Activated CD4-positive, alpha-beta T cell treated with anti-CD3 and anti-CD28 coated beads for 36 hours (primary cell): ENCODE measurements around the gene ABI3BP. TPM values are rescaled to one million over a fixed set of nuclear protein-coding genes. Genes with fewer than 3 reads are reported as not detected.
"Not testable (repeated sequence)": the region's sequence is repeated elsewhere in the genome, so short reads cannot be mapped to it uniquely, and the experiment has no call there.

ENCODE experiments used
- ATAC-seq: fragments of 200-7000 bp; cut with Tn5 transposase; one replicate; pipeline ENCODE4 v1.10.0; 2021; ENCODE audit warnings: mild to moderate bottlenecking, moderate library complexity
- CTCF ChIA-PET: fragments of 350-600 bp; sonication (Branson Sonifier 250); formaldehyde crosslinking; loops from one replicate; lab custom pipeline; 2021; ENCODE audit warnings: antibody characterized with exemption; lab: Charles Lee
- POLR2A ChIA-PET: fragments of 350-600 bp; sonication (Branson Sonifier 250); formaldehyde crosslinking; loops from one replicate; lab custom pipeline; 2021; ENCODE audit warnings: antibody characterized with exemption, inconsistent platforms; lab: Charles Lee
- DNase-seq: peaks from one replicate; pipeline ENCODE4 v3.0.0-alpha.2; 2020
- H3K27ac Mint-ChIP-seq: one replicate; pipeline ENCODE4 v1.8.0; 2021; ENCODE audit warnings: mixed read lengths
- H3K27me3 Mint-ChIP-seq: one replicate; pipeline ENCODE4 v1.8.0; 2021; ENCODE audit warnings: mixed read lengths
- H3K36me3 Mint-ChIP-seq: one replicate; pipeline ENCODE4 v1.8.0; 2021; ENCODE audit warnings: low read depth, mixed read lengths
- H3K4me1 Mint-ChIP-seq: one replicate; pipeline ENCODE4 v1.8.0; 2021; ENCODE audit warnings: mixed read lengths
- H3K4me3 Mint-ChIP-seq: one replicate; pipeline ENCODE4 v1.8.0; 2021; ENCODE audit warnings: mild to moderate bottlenecking, moderate library complexity, mixed read lengths
- H3K9me3 Mint-ChIP-seq: one replicate; pipeline ENCODE4 v1.8.0; 2021; ENCODE audit warnings: low read depth, mixed read lengths
- intact Hi-C, 2 experiments: fragments of 100-400 bp; cut with DNase I in 1 of 2; cut with micrococcal nuclease in 1 of 2; formaldehyde crosslinking; loops; one replicate each; pipeline versions ENCODE4 v1.14.2 to v1.15.1; 2022 to 2024; cut with DNase I, micrococcal nuclease
- total RNA-seq, 2 experiments: library from RNA; stranded (reverse); gene quantifications; one replicate each; pipeline ENCODE4 v1.2.3, GENCODE V29; 2021

Gene ABI3BP
- total RNA-seq, 2 experiments from 2014 or later: not detected

GRCh38 chr3:100963041-100963440 is 30.2 kb downstream of the ABI3BP start:
- POLR2A ChIA-PET: interaction anchor here (0.5 kb wide), 1 partner anchor 73 kb away, joined by 3 read pairs; no protein-coding TSS in a partner anchor
- H3K27ac Mint-ChIP-seq: no peak overlapping the region
- intact Hi-C loops: no loop called here

GRCh38 chr3:100957261-100957986 is 35.8 kb downstream of the ABI3BP start:
- Mint-ChIP-seq H3K9me3 (peaks cover 11% of the 10 kb centered on the region), H3K36me3 (no peaks in the 10 kb centered on the region), H3K27me3 (peaks cover 4% of the 10 kb centered on the region), H3K27ac (no peak overlapping the region), H3K4me1 (no peaks in the 10 kb centered on the region), H3K4me3 (no peak overlapping the region)
- CTCF ChIA-PET: interaction anchor here (0.6 to 1.4 kb wide), 2 partner anchors 10 to 134 kb away, joined by 3 read pairs; no protein-coding TSS in a partner anchor
- DNase-seq (no peak), ATAC-seq (no peak)
- intact Hi-C loops: no loop called here
- POLR2A ChIA-PET: no interaction called here

More at GRCh38 chr3:100963041-100963440, 30.2 kb downstream of the ABI3BP start:
- ATAC-seq (no peak), DNase-seq (no peak)
- no peaks in the 10 kb centered on the region for H3K36me3 Mint-ChIP-seq
- no peak overlapping the region for H3K4me3 Mint-ChIP-seq
- H3K4me1 Mint-ChIP-seq: no peaks in the 10 kb centered on the region
- H3K9me3 Mint-ChIP-seq: peaks cover 11% of the 10 kb centered on the region
- H3K27me3 Mint-ChIP-seq: peaks cover 5% of the 10 kb centered on the region
- CTCF ChIA-PET: no interaction called here

DNA sequence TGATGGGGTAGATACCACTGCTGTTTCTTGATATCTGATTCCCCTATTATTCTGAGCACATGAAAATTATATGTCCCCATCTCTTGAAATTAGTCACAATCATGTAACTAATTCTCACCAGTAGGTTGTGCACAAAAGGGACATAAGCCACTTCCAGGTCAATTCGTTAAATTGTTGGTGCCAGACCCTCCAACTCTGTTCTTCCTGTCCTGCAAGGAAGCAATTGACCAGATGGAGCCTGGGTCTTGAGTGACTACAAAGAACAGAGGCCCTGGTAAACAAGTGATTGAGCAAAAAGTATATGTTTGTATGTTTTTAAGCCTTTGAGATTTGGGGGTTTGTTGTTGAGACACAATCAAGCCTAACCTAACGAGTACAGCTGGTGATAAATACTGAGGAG is 36.9 kb downstream of the ABI3BP start:
- Mint-ChIP-seq H3K27me3 (peaks cover 8% of the 10 kb centered on the region), H3K4me3 (no peak overlapping the region), H3K27ac (no peak overlapping the region), H3K36me3 (no peaks in the 10 kb centered on the region), H3K4me1 (no peaks in the 10 kb centered on the region), H3K9me3 (peaks cover 11% of the 10 kb centered on the region)
- CTCF ChIA-PET: no interaction called here
- DNase-seq (no peak), ATAC-seq (no peak)
- POLR2A ChIA-PET: no interaction called here
- intact Hi-C loops: no loop called here

DNA sequence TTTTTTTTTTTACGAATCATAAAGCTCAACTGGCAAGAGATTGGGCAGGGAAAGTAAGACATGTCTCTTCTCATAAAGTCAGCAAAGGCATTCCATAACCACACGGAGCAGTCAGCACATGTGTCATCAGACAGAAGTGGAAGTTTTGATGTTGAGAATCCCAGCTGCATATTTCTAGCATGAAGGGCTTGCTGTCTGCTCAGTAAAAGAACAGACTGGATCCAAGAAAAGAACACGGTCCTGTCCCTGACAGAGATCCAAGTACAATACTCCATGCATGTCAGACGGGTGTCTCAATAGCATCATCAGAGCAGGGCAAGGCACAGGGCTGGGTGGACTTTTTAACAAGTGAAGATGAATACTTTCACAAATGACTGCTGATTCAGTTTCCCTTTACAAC is 38.2 kb downstream of the ABI3BP start:
- Mint-ChIP-seq H3K36me3 (no peaks in the 10 kb centered on the region), H3K27ac (no peak overlapping the region), H3K4me3 (no peak overlapping the region), H3K9me3 (peaks cover 6% of the 10 kb centered on the region), H3K4me1 (no peaks in the 10 kb centered on the region), H3K27me3 (peaks cover 11% of the 10 kb centered on the region)
- DNase-seq: no peak
- no peak for ATAC-seq
- intact Hi-C loops: no loop called here
- POLR2A ChIA-PET: no interaction called here
- CTCF ChIA-PET: interaction anchor here (0.6 kb wide), 1 partner anchor 554 kb away, joined by 3 read pairs; the partner anchor contains the start of gene LNP1

- CTCF ChIA-PET: no interaction called here
- DNase-seq: no peak
- no peak overlapping the region for H3K27ac Mint-ChIP-seq
- intact Hi-C loops: no loop called here
- H3K27me3 Mint-ChIP-seq: peaks cover 11% of the 10 kb centered on the region
- H3K4me1 Mint-ChIP-seq: no peaks in the 10 kb centered on the region
- no peak overlapping the region for H3K4me3 Mint-ChIP-seq
- H3K9me3 Mint-ChIP-seq: peaks cover 3% of the 10 kb centered on the region
- H3K36me3 Mint-ChIP-seq: no peaks in the 10 kb centered on the region
- no peak for ATAC-seq
- POLR2A ChIA-PET: no interaction called here
These were observed 38.9 kb downstream of the ABI3BP start for GRCh38 chr3:100954199-100954935.

DNA sequence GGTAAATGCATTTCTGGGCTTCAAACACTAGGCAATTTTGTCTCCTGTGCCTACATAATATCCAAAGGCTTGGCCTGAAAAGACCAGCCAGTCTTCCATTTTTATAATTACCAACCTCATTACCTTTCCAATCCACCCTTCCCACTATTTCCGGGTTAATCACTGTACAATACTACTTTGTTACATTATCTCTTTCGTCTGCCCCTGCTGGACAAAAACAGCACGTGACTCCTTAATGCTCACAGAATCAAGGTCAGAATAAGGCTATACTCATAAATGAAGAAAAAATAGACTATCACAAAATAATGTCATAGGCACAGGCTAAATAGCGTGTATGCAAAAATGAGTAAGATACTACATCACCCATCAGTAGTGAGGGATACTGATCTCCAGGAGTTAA is 40.1 kb downstream of the ABI3BP start:
- Mint-ChIP-seq H3K27ac (no peak overlapping the region), H3K4me1 (no peaks in the 10 kb centered on the region), H3K27me3 (peaks cover 11% of the 10 kb centered on the region), H3K4me3 (no peak overlapping the region), H3K36me3 (no peaks in the 10 kb centered on the region), H3K9me3 (no peaks in the 10 kb centered on the region)
- CTCF ChIA-PET: no interaction called here
- POLR2A ChIA-PET: no interaction called here
- intact Hi-C loops: no loop called here
- DNase-seq (no peak), ATAC-seq (no peak)

- Mint-ChIP-seq H3K27me3 (peaks cover 9% of the 10 kb centered on the region), H3K4me1 (no peaks in the 10 kb centered on the region), H3K36me3 (no peaks in the 10 kb centered on the region), H3K27ac (no peak overlapping the region), H3K4me3 (no peak overlapping the region), H3K9me3 (no peaks in the 10 kb centered on the region)
- POLR2A ChIA-PET: no interaction called here
- CTCF ChIA-PET: interaction anchor here (1.6 kb wide), 1 partner anchor 10 kb away, joined by 3 read pairs; no protein-coding TSS in a partner anchor
- intact Hi-C loops: no loop called here
- no peak for ATAC-seq
- DNase-seq: no peak
These were observed 46.1 kb downstream of the ABI3BP start for GRCh38 chr3:100947119-100947518.

DNA sequence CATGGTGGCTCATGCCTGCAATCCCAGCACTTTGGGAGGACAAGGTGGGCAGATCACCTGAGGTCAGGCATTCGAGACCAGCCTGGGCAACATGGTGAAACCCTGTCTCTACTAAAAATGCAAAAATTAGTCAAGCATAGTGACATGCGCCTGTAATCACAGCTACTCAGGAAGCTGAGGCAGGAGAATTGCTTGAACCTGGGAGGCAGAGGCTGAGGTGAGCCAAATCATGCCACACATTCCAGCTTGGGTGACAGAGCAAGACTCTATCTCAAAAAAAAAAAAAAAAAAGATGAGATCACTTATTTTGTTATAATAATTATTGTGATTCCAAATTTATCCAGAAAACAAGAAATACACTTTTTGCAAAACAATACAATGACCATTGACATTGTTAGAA is 47.1 kb downstream of the ABI3BP start:
- H3K27me3 Mint-ChIP-seq, DNase-seq, POLR2A ChIA-PET, CTCF ChIA-PET, intact Hi-C loops, H3K4me3 Mint-ChIP-seq, H3K36me3 Mint-ChIP-seq, H3K27ac Mint-ChIP-seq, H3K9me3 Mint-ChIP-seq, H3K4me1 Mint-ChIP-seq, ATAC-seq: not testable (repeated sequence)

DNA sequence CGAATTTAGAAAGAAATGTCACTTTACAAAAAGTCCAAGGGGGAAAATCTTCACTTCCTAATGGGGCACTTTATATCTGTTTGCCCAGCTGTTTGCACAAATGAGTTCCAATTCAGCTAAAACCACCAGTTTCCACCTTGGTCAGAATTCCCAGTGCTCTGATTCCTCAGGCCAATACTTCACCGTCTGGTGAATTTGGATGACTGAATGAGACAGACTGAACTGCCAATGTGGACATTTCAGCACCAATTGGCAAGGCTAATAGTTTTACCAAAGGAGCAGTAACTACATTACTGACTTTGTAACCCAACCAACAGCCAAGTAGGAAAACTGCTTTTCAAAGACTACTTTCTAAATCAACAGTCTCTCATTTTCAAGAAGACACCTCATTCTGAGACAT is 51.8 kb downstream of the ABI3BP start:
- no peaks in the 10 kb centered on the region for H3K4me1 Mint-ChIP-seq
- intact Hi-C loops: no loop called here
- no peak overlapping the region for H3K27ac Mint-ChIP-seq
- ChIA-PET POLR2A (no interaction called here), CTCF (no interaction called here)
- no peak for DNase-seq
- no peaks in the 10 kb centered on the region for H3K9me3 Mint-ChIP-seq
- no peak overlapping the region for H3K4me3 Mint-ChIP-seq
- no peak for ATAC-seq
- peaks cover 9% of the 10 kb centered on the region for H3K27me3 Mint-ChIP-seq
- no peaks in the 10 kb centered on the region for H3K36me3 Mint-ChIP-seq

- ATAC-seq: no peak
- H3K4me3 Mint-ChIP-seq: no peak overlapping the region
- H3K27ac Mint-ChIP-seq: no peak overlapping the region
- DNase-seq: no peak
- CTCF ChIA-PET: no interaction called here
- no peaks in the 10 kb centered on the region for H3K9me3 Mint-ChIP-seq
- H3K27me3 Mint-ChIP-seq: peaks cover 9% of the 10 kb centered on the region
- no peaks in the 10 kb centered on the region for H3K36me3 Mint-ChIP-seq
- POLR2A ChIA-PET: no interaction called here
- H3K4me1 Mint-ChIP-seq: no peaks in the 10 kb centered on the region
- intact Hi-C loops: no loop called here
These were observed 52.2 kb downstream of the ABI3BP start for GRCh38 chr3:100941041-100941440.

DNA sequence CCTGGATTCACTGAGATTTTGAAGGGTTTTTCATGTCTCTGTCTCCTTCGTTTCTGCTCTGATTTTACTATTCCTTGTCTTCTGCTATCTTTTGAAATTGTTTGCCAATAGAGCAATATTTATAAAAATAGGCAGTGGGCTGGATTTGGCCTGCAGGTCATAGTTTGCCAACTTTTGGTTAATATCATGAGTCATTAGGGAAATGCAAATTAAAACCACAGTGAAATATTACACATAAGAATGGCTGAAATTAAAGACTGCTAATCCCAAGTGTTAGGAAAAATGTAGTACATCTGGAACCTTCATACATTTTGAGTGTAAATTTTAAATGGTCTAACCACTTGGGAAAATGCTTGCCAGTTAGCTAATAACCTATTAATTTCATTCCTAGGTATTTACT is 56.3 kb downstream of the ABI3BP start:
- POLR2A ChIA-PET: no interaction called here
- Mint-ChIP-seq H3K4me3 (no peak overlapping the region), H3K27ac (no peak overlapping the region), H3K36me3 (no peaks in the 10 kb centered on the region), H3K27me3 (peaks cover 7% of the 10 kb centered on the region), H3K9me3 (no peaks in the 10 kb centered on the region), H3K4me1 (no peaks in the 10 kb centered on the region)
- DNase-seq (no peak), ATAC-seq (no peak)
- intact Hi-C loops: no loop called here
- CTCF ChIA-PET: no interaction called here

GRCh38 chr3:100932491-100932890 is 60.7 kb downstream of the ABI3BP start:
- Mint-ChIP-seq H3K9me3 (no peaks in the 10 kb centered on the region), H3K27me3 (peaks cover 11% of the 10 kb centered on the region), H3K36me3 (no peaks in the 10 kb centered on the region), H3K27ac (no peak overlapping the region), H3K4me3 (no peak overlapping the region), H3K4me1 (no peaks in the 10 kb centered on the region)
- no peak for ATAC-seq
- ChIA-PET POLR2A (no interaction called here), CTCF (no interaction called here)
- no peak for DNase-seq
- intact Hi-C loops: no loop called here
